HCT116 (cell line): ENCODE measurements around the gene IL1RN. TPM values are rescaled to one million over a fixed set of nuclear protein-coding genes. Genes with fewer than 3 reads are reported as not detected.

Experiments
- ATAC-seq: fragments of 200-7000 bp; cut with Tn5 transposase; 2 replicates; pipeline ENCODE4 v1.9.1; 2020; ENCODE audit warnings: mild to moderate bottlenecking, moderate library complexity
- BruUV-seq: library from RNA; stranded (reverse); fragments of 400-500 nt; replicated peaks from 2 replicates; lab custom pipeline; 2021; lab: Mats Ljungman, UMichigan
- CTCF ChIA-PET: fragments of 300-600 bp; sonication (Branson Sonifier 250); formaldehyde crosslinking; loops from one replicate; lab custom pipeline; 2021; ENCODE audit warnings: antibody characterized with exemption; lab: Charles Lee
- POLR2A ChIA-PET: fragments of 300-600, 350-600 bp; sonication (Branson Sonifier 250); formaldehyde crosslinking; loops from one replicate; lab custom pipeline; 2021; ENCODE audit warnings: antibody characterized with exemption; lab: Charles Lee
- RAD21 ChIA-PET, 2 experiments: fragments of 300-600 bp; sonication (Branson Sonifier 250); formaldehyde crosslinking; loops; one replicate each; lab custom pipeline; 2023; ENCODE audit warnings: low total read pairs in 2 of 2; ENCODE audit not compliant: uncharacterized antibody in 2 of 2, unreplicated experiment in 2 of 2, low non-redundant PET in 1 of 2; lab: Charles Lee
- DNase-seq: peaks from one replicate; pipeline ENCODE4 v3.0.0-alpha.2; 2010; ENCODE audit warnings: low read depth, low spot score
- H2AFZ ChIP-seq: fragments of 200-600 bp; shearing (Covaris generic), sonication (generic); 2 replicates; pipeline ENCODE4 v1.6.1; 2017; ENCODE audit warnings: low read depth, mixed run types, mixed read lengths, antibody characterized with exemption, low read length; ENCODE audit not compliant: poor library complexity, severe bottlenecking
- H3K27ac ChIP-seq: 2 replicates; pipeline ENCODE4 v1.5.1; 2012; ENCODE audit warnings: low read depth, low read length
- H3K27me3 ChIP-seq: fragments of 200-600 bp; sonication (generic); 2 replicates; pipeline ENCODE4 v1.6.1; 2016; ENCODE audit warnings: mixed run types, low read length, mixed read lengths; ENCODE audit not compliant: insufficient read depth
- H3K36me3 ChIP-seq, 2 experiments: fragments of 200-500 bp in 1 of 2; fragments of 200-600 bp in 1 of 2; sonication (Bioruptor generic) in 1 of 2; sonication (generic) in 1 of 2; 2 replicates each; pipeline versions ENCODE4 v1.5.1 to v1.6.1; 2014 to 2016; ENCODE audit warnings: low read length in 2 of 2, inconsistent platforms in 1 of 2, mixed read lengths in 1 of 2, mixed run types in 1 of 2; ENCODE audit not compliant: insufficient read depth in 2 of 2, control insufficient read depth in 1 of 2
- H3K4me1 ChIP-seq, 2 experiments: fragments of 200-600 bp in 1 of 2; sonication (generic) in 1 of 2; 2 replicates each; pipeline versions ENCODE4 v1.5.1 to v1.6.1; 2012 to 2017; ENCODE audit warnings: low read length in 2 of 2, inconsistent platforms in 1 of 2, mild to moderate bottlenecking in 1 of 2, mixed read lengths in 1 of 2, mixed run types in 1 of 2, moderate library complexity in 1 of 2; ENCODE audit not compliant: insufficient read depth in 2 of 2, control insufficient read depth in 1 of 2
- H3K4me2 ChIP-seq: fragments of 200-600 bp; sonication (generic); 2 replicates; pipeline ENCODE4 v1.6.1; 2017; ENCODE audit warnings: mixed run types, low read length, mixed read lengths
- H3K4me3 ChIP-seq, 2 experiments: fragments of 200-600 bp in 1 of 2; sonication (generic) in 1 of 2; replicated peaks in 1 of 2; 2 replicates each; pipeline ENCODE4 v1.5.1; 2011 to 2016; ENCODE audit warnings: low read length in 2 of 2, control low read depth in 1 of 2, low read depth in 1 of 2, mild to moderate bottlenecking in 1 of 2, mixed read lengths in 1 of 2, mixed run types in 1 of 2
- H3K79me2 ChIP-seq: fragments of 200-600 bp; sonication (generic); 2 replicates; pipeline ENCODE4 v1.6.1; 2017; ENCODE audit warnings: mild to moderate bottlenecking, mixed run types, low read length, moderate library complexity, mixed read lengths; ENCODE audit not compliant: insufficient read depth
- H3K9ac ChIP-seq: fragments of 200-600 bp; sonication (generic); 2 replicates; pipeline ENCODE4 v1.6.1; 2016; ENCODE audit warnings: low read length, mixed read lengths
- H3K9me2 ChIP-seq: fragments of 200-600 bp; sonication (generic), shearing (Covaris generic); 2 replicates; pipeline ENCODE4 v1.6.1; 2017; ENCODE audit warnings: mixed run types, mild to moderate bottlenecking, moderate library complexity; ENCODE audit not compliant: insufficient read depth
- H3K9me3 ChIP-seq, 2 experiments: fragments of 200-500 bp in 1 of 2; fragments of 200-600 bp in 1 of 2; sonication (Bioruptor generic) in 1 of 2; sonication (generic) in 1 of 2; 2 replicates each; pipeline ENCODE4 v1.6.1; 2014 to 2017; ENCODE audit warnings: low read length in 2 of 2, mixed read lengths in 2 of 2, inconsistent platforms in 1 of 2, low read depth in 1 of 2, mild to moderate bottlenecking in 1 of 2, mixed run types in 1 of 2, moderate library complexity in 1 of 2; ENCODE audit not compliant: control insufficient read depth in 1 of 2, insufficient read depth in 1 of 2
- H4K20me1 ChIP-seq: fragments of 200-600 bp; sonication (generic), shearing (Covaris generic); 2 replicates; pipeline ENCODE4 v1.6.1; 2017; ENCODE audit warnings: mixed run types, mild to moderate bottlenecking, moderate library complexity; ENCODE audit not compliant: insufficient read depth
- CEBPB ChIP-seq: IDR thresholded peaks from 2 replicates; pipeline ENCODE4 v1.6.1; 2012; ENCODE audit warnings: low read depth
- EGR1 ChIP-seq: IDR thresholded peaks from 2 replicates; pipeline ENCODE4 v1.6.1; 2012; ENCODE audit warnings: low read depth
- ELF1 ChIP-seq: IDR thresholded peaks from 2 replicates; pipeline ENCODE4 v1.6.1; 2012; ENCODE audit warnings: low read depth, borderline replicate concordance
- EZH2 ChIP-seq: fragments of 200-600 bp; sonication (generic); IDR thresholded peaks from 2 replicates; pipeline ENCODE4 v1.6.1; 2017; ENCODE audit warnings: antibody characterized with exemption, mixed run types
- EZH2phosphoT487 ChIP-seq: fragments of 200-600 bp; IDR thresholded peaks from 2 replicates; pipeline ENCODE4 v1.6.1; 2018; ENCODE audit warnings: antibody characterized with exemption, borderline replicate concordance
- FOSL1 ChIP-seq: IDR thresholded peaks from 2 replicates; pipeline ENCODE4 v1.6.1; 2012; ENCODE audit warnings: low read depth
- JUND ChIP-seq: IDR thresholded peaks from 2 replicates; pipeline ENCODE4 v1.6.1; 2012
- POLR2AphosphoS5 ChIP-seq: IDR thresholded peaks from 2 replicates; pipeline ENCODE4 v1.6.1; 2011; ENCODE audit warnings: mild to moderate bottlenecking, low read depth, low read length, moderate library complexity
- RAD21 ChIP-seq: IDR thresholded peaks from 2 replicates; pipeline ENCODE4 v1.6.1; 2012; ENCODE audit warnings: low read depth, mild to moderate bottlenecking
- SIN3A ChIP-seq: IDR thresholded peaks from 2 replicates; pipeline ENCODE4 v1.6.1; 2012; ENCODE audit warnings: low read depth
- SRF ChIP-seq: IDR thresholded peaks from 2 replicates; pipeline ENCODE4 v1.6.1; 2012; ENCODE audit warnings: low read depth
- YY1 ChIP-seq: IDR thresholded peaks from 2 replicates; pipeline ENCODE4 v1.6.1; 2011; ENCODE audit warnings: low read length, low read depth, moderate library complexity, mild to moderate bottlenecking; ENCODE audit not compliant: insufficient replicate concordance; ENCODE audit errors: extremely low read depth
- ZNF274 ChIP-seq: fragments of 200-500 bp; sonication (Bioruptor generic); IDR thresholded peaks from 2 replicates; pipeline ENCODE4 v1.6.1; 2014; ENCODE audit warnings: mild to moderate bottlenecking, low read depth, low read length, inconsistent platforms
- intact Hi-C: fragments of 100-400 bp; cut with micrococcal nuclease; formaldehyde crosslinking; loops from 2 replicates; pipeline ENCODE4 v1.10.0; 2022
- total RNA-seq: library from RNA; stranded (reverse); gene quantifications from one replicate; pipeline ENCODE4 v1.2.1, GENCODE V29; 2021; ENCODE audit not compliant: unreplicated experiment
- TF ChIP-seq, protein P1 (sequence below): IDR thresholded peaks from 2 replicates; pipeline ENCODE4 v1.6.1; 2011; ENCODE audit warnings: mild to moderate bottlenecking, low read length, moderate library complexity; ENCODE audit not compliant: insufficient replicate concordance; ENCODE audit errors: extremely low read depth
- TF ChIP-seq, protein P2 (sequence below), 3 experiments: fragments of 200-600 bp in 1 of 3; sonication (generic) in 1 of 3; IDR thresholded peaks in 2 of 3; conservative IDR thresholded peaks in 1 of 3; 2 replicates each; pipeline ENCODE4 v1.5.1; 2012 to 2017; ENCODE audit warnings: low read depth in 2 of 3, low read length in 2 of 3, antibody characterized with exemption in 1 of 3, borderline replicate concordance in 1 of 3, control low read depth in 1 of 3, mild to moderate bottlenecking in 1 of 3, mixed read lengths in 1 of 3, mixed run types in 1 of 3, moderate library complexity in 1 of 3; ENCODE audit not compliant: insufficient read depth in 1 of 3
- TF ChIP-seq, protein P3 (sequence below): IDR thresholded peaks from 2 replicates; pipeline ENCODE4 v1.6.1; 2012
- TF ChIP-seq, protein P4 (sequence below): IDR thresholded peaks from 2 replicates; pipeline ENCODE4 v1.6.1; 2012; ENCODE audit warnings: low read depth

Gene IL1RN
- total RNA-seq, 1 experiment from 2014 or later: 0.25 TPM

DNA sequence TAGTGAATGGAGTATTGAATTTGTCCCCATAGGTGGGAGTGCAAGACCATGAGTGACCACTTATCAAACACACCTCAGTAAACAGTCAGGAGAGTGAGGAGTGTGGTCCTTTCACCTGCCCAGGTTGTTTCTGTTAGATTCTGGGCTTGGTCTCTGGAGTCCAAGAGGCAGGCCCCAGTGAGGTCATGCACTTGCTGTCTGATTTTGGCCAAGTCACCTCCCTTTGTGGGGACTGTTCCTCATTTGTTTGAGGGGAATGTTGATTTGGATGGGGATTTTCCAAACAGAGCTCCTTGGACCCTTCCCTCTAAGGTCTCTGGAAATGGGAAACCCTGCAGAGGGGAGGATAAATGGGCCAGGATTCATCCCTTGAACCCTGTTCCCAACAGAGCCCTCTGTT is 7.3 kb downstream of the IL1RN start (continued):
- TF ChIP-seq, protein P1, sequence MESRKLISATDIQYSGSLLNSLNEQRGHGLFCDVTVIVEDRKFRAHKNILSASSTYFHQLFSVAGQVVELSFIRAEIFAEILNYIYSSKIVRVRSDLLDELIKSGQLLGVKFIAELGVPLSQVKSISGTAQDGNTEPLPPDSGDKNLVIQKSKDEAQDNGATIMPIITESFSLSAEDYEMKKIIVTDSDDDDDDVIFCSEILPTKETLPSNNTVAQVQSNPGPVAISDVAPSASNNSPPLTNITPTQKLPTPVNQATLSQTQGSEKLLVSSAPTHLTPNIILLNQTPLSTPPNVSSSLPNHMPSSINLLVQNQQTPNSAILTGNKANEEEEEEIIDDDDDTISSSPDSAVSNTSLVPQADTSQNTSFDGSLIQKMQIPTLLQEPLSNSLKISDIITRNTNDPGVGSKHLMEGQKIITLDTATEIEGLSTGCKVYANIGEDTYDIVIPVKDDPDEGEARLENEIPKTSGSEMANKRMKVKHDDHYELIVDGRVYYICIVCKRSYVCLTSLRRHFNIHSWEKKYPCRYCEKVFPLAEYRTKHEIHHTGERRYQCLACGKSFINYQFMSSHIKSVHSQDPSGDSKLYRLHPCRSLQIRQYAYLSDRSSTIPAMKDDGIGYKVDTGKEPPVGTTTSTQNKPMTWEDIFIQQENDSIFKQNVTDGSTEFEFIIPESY: no peak
- TF ChIP-seq, protein P2, sequence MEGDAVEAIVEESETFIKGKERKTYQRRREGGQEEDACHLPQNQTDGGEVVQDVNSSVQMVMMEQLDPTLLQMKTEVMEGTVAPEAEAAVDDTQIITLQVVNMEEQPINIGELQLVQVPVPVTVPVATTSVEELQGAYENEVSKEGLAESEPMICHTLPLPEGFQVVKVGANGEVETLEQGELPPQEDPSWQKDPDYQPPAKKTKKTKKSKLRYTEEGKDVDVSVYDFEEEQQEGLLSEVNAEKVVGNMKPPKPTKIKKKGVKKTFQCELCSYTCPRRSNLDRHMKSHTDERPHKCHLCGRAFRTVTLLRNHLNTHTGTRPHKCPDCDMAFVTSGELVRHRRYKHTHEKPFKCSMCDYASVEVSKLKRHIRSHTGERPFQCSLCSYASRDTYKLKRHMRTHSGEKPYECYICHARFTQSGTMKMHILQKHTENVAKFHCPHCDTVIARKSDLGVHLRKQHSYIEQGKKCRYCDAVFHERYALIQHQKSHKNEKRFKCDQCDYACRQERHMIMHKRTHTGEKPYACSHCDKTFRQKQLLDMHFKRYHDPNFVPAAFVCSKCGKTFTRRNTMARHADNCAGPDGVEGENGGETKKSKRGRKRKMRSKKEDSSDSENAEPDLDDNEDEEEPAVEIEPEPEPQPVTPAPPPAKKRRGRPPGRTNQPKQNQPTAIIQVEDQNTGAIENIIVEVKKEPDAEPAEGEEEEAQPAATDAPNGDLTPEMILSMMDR (IDR thresholded peaks at IDR 0.05 in 2 of 3, conservative IDR thresholded peaks at IDR 0.05 in 1 of 3; ENCODE audit: borderline replicate concordance in 1 of 3, insufficient read depth in 1 of 3, low read depth in 2 of 3, low read length in 2 of 3): no peak
- no peak for TF ChIP-seq CEBPB
- TF ChIP-seq EZH2: no peak
- TF ChIP-seq, protein P3, sequence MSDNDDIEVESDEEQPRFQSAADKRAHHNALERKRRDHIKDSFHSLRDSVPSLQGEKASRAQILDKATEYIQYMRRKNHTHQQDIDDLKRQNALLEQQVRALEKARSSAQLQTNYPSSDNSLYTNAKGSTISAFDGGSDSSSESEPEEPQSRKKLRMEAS: no peak
- no peak for TF ChIP-seq YY1

DNA sequence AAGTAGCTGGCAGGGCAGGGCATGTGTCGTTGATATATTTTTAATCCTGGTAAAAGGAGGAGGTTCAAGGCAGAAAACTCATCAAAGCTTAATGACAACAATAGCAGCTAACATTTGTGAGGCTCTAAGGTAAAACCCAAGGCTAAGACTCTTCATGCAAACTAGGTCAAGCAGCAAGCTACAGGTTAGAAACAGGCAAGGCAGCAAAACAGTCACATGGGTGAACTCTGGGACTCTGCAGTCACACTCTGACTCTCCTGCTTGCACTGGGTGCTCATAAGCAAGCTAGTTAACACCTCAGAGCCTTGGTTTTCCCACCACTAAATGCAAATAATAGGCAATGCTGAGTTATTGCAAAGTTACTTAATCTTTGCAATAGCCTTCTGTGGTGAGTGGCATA is 7.9 kb downstream of the IL1RN start:
- ChIA-PET CTCF (interaction anchor here (0.6 to 3.5 kb wide), 3 partner anchors 64 to 98 kb away, joined by 3 to 32 read pairs (median 5); no protein-coding TSS in a partner anchor), POLR2A (no interaction called here), RAD21 (no interaction called here)
- no peak overlapping the region for H3K9ac ChIP-seq
- no TSS peak for BruUV-seq
- H2AFZ ChIP-seq: no peak overlapping the region
- H3K4me3 ChIP-seq: no peak overlapping the region
- ATAC-seq (no peak), DNase-seq (no peak)
- peaks cover 0 to 21% of the 10 kb centered on the region in 2 experiments; a peak in 3 of 4 replicates for H3K4me1 ChIP-seq
- H3K9me3 ChIP-seq: no peaks in the 10 kb centered on the region
- no peaks in the 10 kb centered on the region for H3K36me3 ChIP-seq
- no peak overlapping the region for H3K27ac ChIP-seq
- intact Hi-C loops: loop anchor here (5.0 kb wide), 1 partner anchor 257 kb away; no protein-coding TSS in a partner anchor
- H3K79me2 ChIP-seq: no peaks in the 10 kb centered on the region
- no peaks in the 10 kb centered on the region for H3K27me3 ChIP-seq
- H3K9me2 ChIP-seq: no peaks in the 10 kb centered on the region
- no peak overlapping the region for H3K4me2 ChIP-seq
- H4K20me1 ChIP-seq: no peaks in the 10 kb centered on the region
- TF ChIP-seq FOSL1 (no peak), JUND (no peak), EGR1 (no peak), EZH2phosphoT487 (no peak), SRF (no peak), ELF1 (no peak), SIN3A (no peak), POLR2AphosphoS5 (no peak), RAD21 (no peak), ZNF274 (no peak)
- TF ChIP-seq, protein P4, sequence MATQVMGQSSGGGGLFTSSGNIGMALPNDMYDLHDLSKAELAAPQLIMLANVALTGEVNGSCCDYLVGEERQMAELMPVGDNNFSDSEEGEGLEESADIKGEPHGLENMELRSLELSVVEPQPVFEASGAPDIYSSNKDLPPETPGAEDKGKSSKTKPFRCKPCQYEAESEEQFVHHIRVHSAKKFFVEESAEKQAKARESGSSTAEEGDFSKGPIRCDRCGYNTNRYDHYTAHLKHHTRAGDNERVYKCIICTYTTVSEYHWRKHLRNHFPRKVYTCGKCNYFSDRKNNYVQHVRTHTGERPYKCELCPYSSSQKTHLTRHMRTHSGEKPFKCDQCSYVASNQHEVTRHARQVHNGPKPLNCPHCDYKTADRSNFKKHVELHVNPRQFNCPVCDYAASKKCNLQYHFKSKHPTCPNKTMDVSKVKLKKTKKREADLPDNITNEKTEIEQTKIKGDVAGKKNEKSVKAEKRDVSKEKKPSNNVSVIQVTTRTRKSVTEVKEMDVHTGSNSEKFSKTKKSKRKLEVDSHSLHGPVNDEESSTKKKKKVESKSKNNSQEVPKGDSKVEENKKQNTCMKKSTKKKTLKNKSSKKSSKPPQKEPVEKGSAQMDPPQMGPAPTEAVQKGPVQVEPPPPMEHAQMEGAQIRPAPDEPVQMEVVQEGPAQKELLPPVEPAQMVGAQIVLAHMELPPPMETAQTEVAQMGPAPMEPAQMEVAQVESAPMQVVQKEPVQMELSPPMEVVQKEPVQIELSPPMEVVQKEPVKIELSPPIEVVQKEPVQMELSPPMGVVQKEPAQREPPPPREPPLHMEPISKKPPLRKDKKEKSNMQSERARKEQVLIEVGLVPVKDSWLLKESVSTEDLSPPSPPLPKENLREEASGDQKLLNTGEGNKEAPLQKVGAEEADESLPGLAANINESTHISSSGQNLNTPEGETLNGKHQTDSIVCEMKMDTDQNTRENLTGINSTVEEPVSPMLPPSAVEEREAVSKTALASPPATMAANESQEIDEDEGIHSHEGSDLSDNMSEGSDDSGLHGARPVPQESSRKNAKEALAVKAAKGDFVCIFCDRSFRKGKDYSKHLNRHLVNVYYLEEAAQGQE: no peak
